ENCODE measurements around the gene CLK3.
A peak's percentile ranks its signal among the peaks of the same experiment; 100 is the strongest.

CLK3 gene

DNA sequence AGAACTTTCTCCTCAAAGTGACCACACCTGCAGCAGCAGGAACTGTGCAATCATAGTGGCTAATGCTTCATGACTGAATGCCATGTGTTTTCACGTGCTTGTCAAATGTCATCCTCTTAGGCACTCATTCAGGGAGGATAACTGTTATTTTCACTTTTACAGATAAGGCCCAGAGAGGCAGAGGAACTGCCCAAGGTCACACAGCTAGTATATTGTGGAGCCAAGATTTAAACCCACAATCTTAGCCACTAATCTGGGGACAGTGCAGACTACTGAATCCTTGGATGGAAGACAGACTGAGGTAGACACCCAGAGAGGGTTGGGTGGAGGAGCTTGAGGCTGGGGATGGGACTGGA lies 9.9 kb upstream of the CLK3 start:
- Histone ChIP-seq H3K36me3 (no peaks in the 10 kb centered on the region), H3K9me3 (no peaks in the 10 kb centered on the region), H3K27me3 (no peaks in the 10 kb centered on the region), H3K4me3 (ENCODE audit: low read depth, low read length) (no peak overlapping the region), H3K4me1 (peaks cover 11% of the 10 kb centered on the region)
- no peak for DNase-seq
- TF ChIP-seq, protein P1, sequence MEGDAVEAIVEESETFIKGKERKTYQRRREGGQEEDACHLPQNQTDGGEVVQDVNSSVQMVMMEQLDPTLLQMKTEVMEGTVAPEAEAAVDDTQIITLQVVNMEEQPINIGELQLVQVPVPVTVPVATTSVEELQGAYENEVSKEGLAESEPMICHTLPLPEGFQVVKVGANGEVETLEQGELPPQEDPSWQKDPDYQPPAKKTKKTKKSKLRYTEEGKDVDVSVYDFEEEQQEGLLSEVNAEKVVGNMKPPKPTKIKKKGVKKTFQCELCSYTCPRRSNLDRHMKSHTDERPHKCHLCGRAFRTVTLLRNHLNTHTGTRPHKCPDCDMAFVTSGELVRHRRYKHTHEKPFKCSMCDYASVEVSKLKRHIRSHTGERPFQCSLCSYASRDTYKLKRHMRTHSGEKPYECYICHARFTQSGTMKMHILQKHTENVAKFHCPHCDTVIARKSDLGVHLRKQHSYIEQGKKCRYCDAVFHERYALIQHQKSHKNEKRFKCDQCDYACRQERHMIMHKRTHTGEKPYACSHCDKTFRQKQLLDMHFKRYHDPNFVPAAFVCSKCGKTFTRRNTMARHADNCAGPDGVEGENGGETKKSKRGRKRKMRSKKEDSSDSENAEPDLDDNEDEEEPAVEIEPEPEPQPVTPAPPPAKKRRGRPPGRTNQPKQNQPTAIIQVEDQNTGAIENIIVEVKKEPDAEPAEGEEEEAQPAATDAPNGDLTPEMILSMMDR (IDR thresholded peaks at IDR 0.05; ENCODE audit: low read depth, low read length): no peak

DNA sequence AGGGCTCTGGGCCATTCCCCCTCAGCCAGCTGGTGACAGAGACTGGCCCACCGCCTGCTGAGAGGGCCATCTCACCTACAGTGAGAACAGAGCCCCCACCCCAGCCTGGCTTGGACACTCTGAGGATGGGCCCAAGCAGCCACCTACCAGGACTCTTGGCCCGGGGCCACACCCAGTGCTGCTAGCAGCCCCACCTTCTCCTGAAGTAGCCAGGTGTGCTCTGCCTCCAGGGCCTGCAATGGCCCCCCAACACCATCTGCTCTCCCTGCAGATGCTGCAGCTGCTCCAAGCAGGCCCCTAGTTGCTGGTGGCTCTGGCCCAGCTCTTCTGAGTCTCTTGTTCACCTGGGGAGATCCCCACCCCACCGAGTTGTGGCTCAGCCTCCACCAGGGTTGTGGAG lies 6.8 kb upstream of the CLK3 start:
- TF ChIP-seq, protein P1 (IDR thresholded peaks at IDR 0.05; ENCODE audit: low read depth, low read length): no peak
- Histone ChIP-seq H3K36me3 (no peaks in the 10 kb centered on the region), H3K27me3 (no peaks in the 10 kb centered on the region), H3K4me1 (peaks cover 14% of the 10 kb centered on the region), H3K4me3 (ENCODE audit: low read depth, low read length) (no peak overlapping the region), H3K9me3 (no peaks in the 10 kb centered on the region)
- no peak for DNase-seq

DNA sequence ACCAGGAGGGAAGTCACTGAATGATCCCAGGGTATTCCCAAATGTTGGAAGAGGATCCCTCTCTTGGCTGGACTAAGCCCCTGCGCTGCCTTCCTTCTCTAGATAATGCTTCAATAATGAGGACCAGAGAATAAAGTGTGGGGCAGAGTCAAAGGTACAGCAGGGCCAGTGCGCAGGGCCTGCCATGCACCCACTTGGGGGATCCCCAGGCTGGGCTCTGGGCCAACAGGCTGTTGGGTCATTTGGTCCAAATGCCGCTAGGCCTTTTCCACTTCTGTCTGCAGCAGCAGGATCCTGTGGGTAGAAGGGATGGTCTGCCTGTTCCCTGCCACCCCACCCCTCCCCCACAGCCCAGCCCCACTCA lies 5.7 kb upstream of the CLK3 start:
- DNase-seq: no peak
- no peaks in the 10 kb centered on the region for H3K27me3 ChIP-seq
- TF ChIP-seq, protein P1 (IDR thresholded peaks at IDR 0.05; ENCODE audit: low read depth, low read length): no peak
- no peaks in the 10 kb centered on the region for H3K9me3 ChIP-seq
- H3K4me1 ChIP-seq: peaks cover 14% of the 10 kb centered on the region
- H3K4me3 ChIP-seq (ENCODE audit: low read depth, low read length): no peak overlapping the region
- H3K36me3 ChIP-seq: no peaks in the 10 kb centered on the region

DNA sequence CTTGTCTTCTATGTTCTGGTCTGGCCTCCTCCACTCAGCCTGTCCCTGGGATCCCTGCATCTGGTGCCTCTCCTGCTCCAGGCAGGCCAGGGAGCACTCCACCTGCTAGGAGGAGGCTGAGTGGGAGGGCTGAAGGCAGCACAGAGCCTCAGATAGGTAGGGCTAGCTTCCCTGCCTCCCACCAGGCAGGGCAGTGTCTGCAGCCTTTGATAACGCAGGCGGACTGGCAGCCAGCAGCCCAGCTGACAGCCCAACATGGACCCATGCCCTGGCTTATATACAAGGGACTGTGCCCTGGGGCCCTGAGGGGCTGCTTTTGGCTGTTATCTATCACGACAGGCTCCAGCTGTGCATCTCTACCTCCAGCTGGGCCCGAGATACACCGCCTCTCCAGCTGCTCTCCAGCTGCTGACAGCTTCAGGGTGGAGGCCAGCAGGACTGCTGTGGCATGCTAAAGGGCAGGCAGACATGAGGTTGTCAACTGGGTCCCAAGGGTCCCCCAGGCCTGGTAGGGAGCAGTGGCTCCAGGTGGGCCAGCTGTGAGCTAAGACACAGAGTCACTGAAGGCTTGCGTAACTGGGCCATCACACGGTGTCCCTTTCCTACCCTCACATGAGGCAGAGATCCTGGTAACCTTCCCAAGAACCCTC lies 5.2 kb upstream of the CLK3 start:
- TF ChIP-seq, protein P1 (IDR thresholded peaks at IDR 0.05; ENCODE audit: low read depth, low read length): no peak
- Histone ChIP-seq H3K4me3 (ENCODE audit: low read depth, low read length) (no peak overlapping the region), H3K9me3 (no peaks in the 10 kb centered on the region), H3K4me1 (peaks cover 14% of the 10 kb centered on the region), H3K27me3 (no peaks in the 10 kb centered on the region), H3K36me3 (no peaks in the 10 kb centered on the region)
- DNase-seq: peak; percentile 89

DNA sequence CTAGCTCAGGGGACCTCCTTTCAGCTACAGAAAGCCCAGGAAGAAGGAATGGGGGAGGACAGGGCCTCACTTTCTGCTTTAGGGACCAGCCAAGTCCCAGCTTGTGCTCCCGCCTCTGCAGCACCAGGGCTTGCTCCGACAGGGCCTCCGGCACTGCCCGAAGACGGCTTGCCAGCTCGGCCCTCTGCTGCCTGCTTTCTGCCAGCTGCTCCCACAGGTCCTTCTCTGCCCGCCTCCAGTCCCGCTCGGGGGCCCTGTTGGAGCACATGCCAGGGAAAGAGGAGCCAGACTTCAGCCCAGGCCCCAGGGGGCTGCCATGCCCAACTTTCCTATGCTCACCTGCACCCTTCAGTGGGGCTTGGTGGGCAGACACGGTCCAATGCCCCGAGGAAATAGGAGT lies 4.3 kb upstream of the CLK3 start:
- H3K4me3 ChIP-seq (ENCODE audit: low read depth, low read length): no peak overlapping the region
- no peaks in the 10 kb centered on the region for H3K9me3 ChIP-seq
- DNase-seq: no peak

DNA sequence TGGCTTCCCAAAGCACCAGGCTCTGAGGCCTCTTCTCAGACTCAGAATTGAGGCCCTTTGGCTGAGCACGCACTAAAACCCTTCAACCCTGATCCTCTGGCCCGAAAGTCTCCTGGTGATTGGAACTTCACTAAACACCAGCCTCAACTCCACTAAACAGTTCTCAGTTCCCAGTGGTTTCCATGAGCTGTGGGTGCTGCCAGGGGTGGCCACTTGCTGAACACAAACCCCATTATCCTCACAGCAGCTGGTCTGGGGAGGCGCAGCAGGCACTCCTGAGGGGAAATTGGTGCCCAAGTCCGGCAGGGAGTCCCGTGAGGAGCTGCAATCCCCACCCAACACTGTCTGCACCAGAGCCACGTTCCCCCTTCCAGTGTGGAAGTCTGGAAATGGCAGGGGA lies 3.8 kb upstream of the CLK3 start:
- no peaks in the 10 kb centered on the region for H3K27me3 ChIP-seq
- no peaks in the 10 kb centered on the region for H3K36me3 ChIP-seq
- no peaks in the 10 kb centered on the region for H3K9me3 ChIP-seq
- DNase-seq: no peak
- H3K4me3 ChIP-seq (ENCODE audit: low read depth, low read length): no peak overlapping the region
- peaks cover 16% of the 10 kb centered on the region for H3K4me1 ChIP-seq
- TF ChIP-seq, protein P1 (IDR thresholded peaks at IDR 0.05; ENCODE audit: low read depth, low read length): no peak

More for the DNA sequence above, 4.3 kb upstream of the CLK3 start:
- H3K4me1 ChIP-seq: peaks cover 14% of the 10 kb centered on the region
- H3K36me3 ChIP-seq: no peaks in the 10 kb centered on the region
- TF ChIP-seq, protein P1 (IDR thresholded peaks at IDR 0.05; ENCODE audit: low read depth, low read length): no peak
- H3K27me3 ChIP-seq: no peaks in the 10 kb centered on the region
